Osteocyte (in vitro differentiated cells): Measurements from ENCODE around the gene ZNF345. TPM values are rescaled to one million over a fixed set of nuclear protein-coding genes. Genes with fewer than 3 reads are reported as not detected.

Source experiments
- DNase-seq: peaks from one replicate; pipeline ENCODE4 v3.0.0; 2021; ENCODE audit warnings: mixed read lengths; ENCODE audit not compliant: unreplicated experiment; ENCODE audit errors: extremely low spot score
- H3K27ac Mint-ChIP-seq: one replicate; pipeline ENCODE4 v1.8.0; 2021; ENCODE audit warnings: mild to moderate bottlenecking, mixed read lengths; ENCODE audit not compliant: unreplicated experiment
- H3K27me3 Mint-ChIP-seq: one replicate; pipeline ENCODE4 v1.8.0; 2021; ENCODE audit warnings: mixed read lengths; ENCODE audit not compliant: unreplicated experiment
- H3K36me3 Mint-ChIP-seq: one replicate; pipeline ENCODE4 v1.8.0; 2021; ENCODE audit warnings: mixed read lengths; ENCODE audit not compliant: unreplicated experiment
- H3K4me1 Mint-ChIP-seq: one replicate; pipeline ENCODE4 v1.8.0; 2021; ENCODE audit warnings: mixed read lengths; ENCODE audit not compliant: unreplicated experiment
- H3K4me3 Mint-ChIP-seq: one replicate; pipeline ENCODE4 v1.8.0; 2021; ENCODE audit warnings: mild to moderate bottlenecking, moderate library complexity, mixed read lengths; ENCODE audit not compliant: unreplicated experiment
- H3K9me3 Mint-ChIP-seq: one replicate; pipeline ENCODE4 v1.8.0; 2021; ENCODE audit warnings: mixed read lengths; ENCODE audit not compliant: unreplicated experiment
- CTCF ChIP-seq: fragments of 200-600 bp; sonication (generic); IDR thresholded peaks from 2 replicates; pipeline ENCODE4 v1.5.0; 2021; ENCODE audit warnings: antibody characterized with exemption, mild to moderate bottlenecking, moderate library complexity
- total RNA-seq: library from RNA; stranded (reverse); gene quantifications from 2 replicates; pipeline ENCODE4 v1.2.1, GENCODE V29; 2021

ZNF345 gene
- total RNA-seq, 1 donor from 2014 or later: 11.6 TPM

- Mint-ChIP-seq H3K4me1 (no peaks in the 10 kb centered on the region), H3K36me3 (peaks cover 68% of the 10 kb centered on the region), H3K9me3 (peaks cover 49% of the 10 kb centered on the region), H3K27ac (no peak overlapping the region), H3K27me3 (no peaks in the 10 kb centered on the region), H3K4me3 (no peak overlapping the region)
- no peak for DNase-seq
- TF ChIP-seq CTCF: no peak
Measured at GRCh38 chr19:36833430-36833829, 17.2 kb upstream of the ZNF345 start.

- no peaks in the 10 kb centered on the region for H3K27me3 Mint-ChIP-seq
- H3K36me3 Mint-ChIP-seq: peaks cover 46% of the 10 kb centered on the region
- no peak overlapping the region for H3K4me3 Mint-ChIP-seq
- H3K9me3 Mint-ChIP-seq: peaks cover 31% of the 10 kb centered on the region
- no peak for DNase-seq
- no peak for TF ChIP-seq CTCF
- no peaks in the 10 kb centered on the region for H3K4me1 Mint-ChIP-seq
- no peak overlapping the region for H3K27ac Mint-ChIP-seq
Measured at GRCh38 chr19:36837176-36837905, 13.3 kb upstream of the ZNF345 start.

GRCh38 chr19:36837906-36838783, 12.5 kb upstream of the ZNF345 start, which contains the start of gene ZNF790:
TSS of gene ZNF790 (minus strand) at chr19:36838387. CDS start at chr19:36825619, 12,768 bp downstream.
- no peak for TF ChIP-seq CTCF
- Mint-ChIP-seq H3K36me3 (peaks cover 42% of the 10 kb centered on the region), H3K27ac (no peak within 1 kb of the TSS), H3K27me3 (no peaks in the 10 kb centered on the region), H3K4me1 (no peaks in the 10 kb centered on the region), H3K9me3 (peaks cover 25% of the 10 kb centered on the region), H3K4me3 (no peak within 1 kb of the TSS)
- peak; percentile 93 for DNase-seq

GRCh38 chr19:36838784-36839324, 11.8 kb upstream of the ZNF345 start:
- Mint-ChIP-seq H3K27me3 (no peaks in the 10 kb centered on the region), H3K4me3 (no peak overlapping the region), H3K9me3 (peaks cover 21% of the 10 kb centered on the region), H3K4me1 (no peaks in the 10 kb centered on the region), H3K36me3 (peaks cover 39% of the 10 kb centered on the region), H3K27ac (no peak overlapping the region)
- no peak for TF ChIP-seq CTCF
- DNase-seq: no peak

- peaks cover 31% of the 10 kb centered on the region for H3K36me3 Mint-ChIP-seq
- H3K27me3 Mint-ChIP-seq: no peaks in the 10 kb centered on the region
- DNase-seq: no peak
- H3K27ac Mint-ChIP-seq: no peak overlapping the region
- peaks cover 15% of the 10 kb centered on the region for H3K9me3 Mint-ChIP-seq
- no peak for TF ChIP-seq CTCF
- H3K4me1 Mint-ChIP-seq: peaks cover 5% of the 10 kb centered on the region
- no peak overlapping the region for H3K4me3 Mint-ChIP-seq
Measured at GRCh38 chr19:36847968-36848367, 2.7 kb upstream of the ZNF345 start.
